Stimulated activated CD8-positive, alpha-beta memory T cell treated with anti-CD3 and anti-CD28 coated beads, Interleukin-4, amount 100 ng/mL, for 48 hours (primary cell): Measurements from ENCODE around the gene HMCN1.

Source experiments
- DNase-seq: peaks from one replicate; pipeline ENCODE4 v3.0.0-alpha.2; 2020

Gene HMCN1

DNA sequence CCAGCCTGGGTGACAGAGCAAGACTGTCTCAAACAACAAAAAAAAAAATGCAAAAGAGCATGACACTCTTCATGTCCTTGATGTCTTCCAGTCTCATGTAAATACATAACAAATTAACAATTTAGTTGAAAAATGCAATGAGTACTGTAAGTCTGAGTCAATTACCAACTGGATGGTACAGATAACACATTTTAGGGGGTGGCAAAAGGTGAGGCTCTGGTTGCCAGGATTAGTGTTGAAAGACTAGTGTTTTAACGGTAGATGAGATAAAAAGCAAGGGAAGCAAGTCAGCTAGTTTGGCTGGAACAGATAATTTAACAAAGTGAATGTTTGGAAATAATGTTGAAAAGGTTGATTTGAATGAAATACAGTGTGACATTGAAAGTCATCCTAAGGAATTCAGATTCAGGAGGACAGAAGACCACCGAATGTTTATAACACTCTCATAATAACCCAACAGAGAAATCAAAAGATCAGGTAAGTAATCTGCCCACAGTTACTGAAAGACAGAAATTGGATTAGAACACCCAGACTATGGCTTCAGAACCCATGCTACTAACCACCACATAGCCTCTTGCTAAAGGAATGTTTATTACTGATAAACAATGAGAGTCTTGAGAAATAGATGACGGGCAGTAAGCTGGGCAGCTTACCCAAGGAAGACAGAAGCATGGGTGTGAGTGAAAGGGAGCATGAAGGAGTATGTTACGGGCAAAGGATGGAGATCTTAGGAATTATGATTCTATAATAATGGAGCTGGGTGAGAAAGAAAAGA is 312.4 kb downstream of the HMCN1 start:
- no peak for DNase-seq

- no peak for DNase-seq
Measured at GRCh38 chr1:186050360-186050759, 316.2 kb downstream of the HMCN1 start.

DNA sequence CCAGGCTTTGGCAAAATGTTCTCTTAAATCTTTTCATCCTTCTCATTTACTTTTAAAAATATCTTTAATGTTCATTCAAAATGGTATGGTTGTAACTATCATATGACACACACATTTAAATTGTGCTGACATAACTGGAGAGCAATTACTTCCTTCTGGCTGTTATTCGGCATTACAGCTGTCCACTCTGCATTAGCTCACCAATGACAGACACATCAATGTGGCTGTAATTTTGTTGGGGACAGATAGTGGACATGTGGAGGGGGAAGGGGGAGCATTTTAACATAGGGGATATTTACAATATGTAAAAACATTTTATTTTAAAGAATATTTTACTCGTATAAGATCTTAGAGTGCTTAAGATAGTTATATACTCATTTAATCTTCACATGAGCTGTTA is 319.8 kb downstream of the HMCN1 start:
- no peak for DNase-seq

DNA sequence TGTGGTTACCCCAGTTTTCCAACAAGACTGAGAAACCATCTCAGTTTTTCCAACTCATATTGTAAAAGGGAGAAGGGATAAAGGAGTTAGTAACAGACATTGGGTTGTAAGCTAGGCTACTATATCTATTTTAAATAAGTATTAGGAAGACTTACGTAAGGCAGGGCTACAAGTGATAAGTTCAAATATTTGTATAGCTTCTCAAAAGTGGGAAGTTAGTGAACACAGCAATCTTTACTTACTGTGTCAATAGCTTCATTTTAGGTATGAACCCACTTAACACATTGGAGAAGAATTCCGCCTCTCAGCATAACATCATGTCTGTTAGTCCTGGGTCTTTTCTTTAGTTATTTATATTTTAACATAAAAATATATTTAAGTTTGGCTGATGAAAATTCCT is 320.7 kb downstream of the HMCN1 start:
- DNase-seq = no peak

DNA sequence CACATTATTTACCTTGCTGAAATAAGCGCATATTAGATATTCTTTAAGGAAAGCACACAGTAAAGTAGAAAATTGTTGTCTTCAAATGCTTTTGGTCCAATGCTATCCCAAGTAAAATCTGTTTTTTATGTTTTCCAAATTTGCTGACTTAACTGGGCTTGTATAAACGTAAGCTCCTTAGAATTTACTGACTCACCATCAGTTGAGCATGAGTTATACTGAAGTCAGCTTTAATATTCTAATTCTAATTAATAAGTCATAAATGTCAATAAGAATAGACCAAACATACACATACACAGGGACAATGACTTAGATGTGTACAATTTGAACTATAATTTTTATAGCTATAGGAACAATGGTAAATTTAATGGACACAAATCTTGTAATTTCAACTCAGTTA is 321.7 kb downstream of the HMCN1 start:
- DNase-seq = no peak

GRCh38 chr1:186057086-186057485 is 322.9 kb downstream of the HMCN1 start:
- no peak for DNase-seq

DNA sequence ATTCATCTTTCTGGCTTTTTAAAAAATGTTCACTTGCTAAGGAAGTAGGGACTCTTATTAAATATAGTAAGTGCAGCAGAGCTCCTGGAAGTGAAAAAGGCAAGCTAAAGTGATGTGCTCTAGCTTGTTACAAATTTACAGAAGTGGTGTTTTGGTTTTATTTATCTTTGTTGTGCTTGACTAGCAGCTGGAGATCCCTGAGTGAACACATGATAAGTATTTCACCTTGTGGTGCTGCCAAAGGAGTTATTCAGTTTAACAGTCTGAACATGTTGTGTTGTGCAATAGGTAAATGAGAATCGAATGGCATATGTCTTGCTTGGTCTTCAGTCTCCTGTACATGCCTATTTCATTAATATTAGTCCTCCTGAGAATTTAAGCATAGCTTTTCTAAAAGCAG is 325.1 kb downstream of the HMCN1 start:
- DNase-seq = no peak

DNA sequence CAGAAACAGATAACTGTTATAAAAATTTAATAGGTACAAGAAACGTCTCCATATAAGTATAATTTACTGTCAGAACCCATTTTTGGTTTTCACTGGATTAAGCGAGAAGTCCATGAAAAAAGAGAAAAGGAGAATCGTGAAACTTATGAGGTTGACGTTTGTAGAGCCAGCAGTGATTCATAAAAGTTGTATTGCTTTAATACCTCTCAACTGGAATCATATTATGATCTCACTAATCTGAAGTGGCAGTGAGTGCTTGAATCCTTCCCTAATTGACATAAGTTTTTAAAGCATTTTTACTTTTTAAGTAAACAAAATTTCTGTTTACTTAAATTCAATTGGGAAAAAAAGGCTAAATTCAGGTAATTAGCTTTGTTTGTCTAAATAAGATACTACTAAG is 325.6 kb downstream of the HMCN1 start:
- DNase-seq = no peak

DNA sequence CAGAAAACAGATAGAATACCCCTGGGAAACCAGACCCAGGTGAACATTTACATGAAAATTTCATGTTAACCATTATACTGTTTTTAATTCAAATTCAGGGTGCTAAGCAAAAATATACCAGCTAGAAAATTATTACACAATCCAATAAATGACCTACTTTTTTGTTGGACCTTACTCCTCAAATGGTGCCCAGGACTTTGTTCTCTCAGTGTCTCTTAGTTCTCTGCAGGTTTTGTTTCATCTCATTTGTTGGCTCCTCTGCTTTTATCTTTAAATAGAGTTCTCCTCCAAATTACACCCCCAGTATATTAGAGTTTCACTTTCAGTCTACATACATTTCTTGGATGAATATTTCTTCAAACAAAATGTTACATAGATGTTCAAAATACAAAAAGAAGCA is 326.0 kb downstream of the HMCN1 start:
- no peak for DNase-seq

GRCh38 chr1:186063091-186063657 is 329.0 kb downstream of the HMCN1 start:
- DNase-seq = no peak

- DNase-seq = no peak
Measured at GRCh38 chr1:186066411-186066810, 332.2 kb downstream of the HMCN1 start.

DNA sequence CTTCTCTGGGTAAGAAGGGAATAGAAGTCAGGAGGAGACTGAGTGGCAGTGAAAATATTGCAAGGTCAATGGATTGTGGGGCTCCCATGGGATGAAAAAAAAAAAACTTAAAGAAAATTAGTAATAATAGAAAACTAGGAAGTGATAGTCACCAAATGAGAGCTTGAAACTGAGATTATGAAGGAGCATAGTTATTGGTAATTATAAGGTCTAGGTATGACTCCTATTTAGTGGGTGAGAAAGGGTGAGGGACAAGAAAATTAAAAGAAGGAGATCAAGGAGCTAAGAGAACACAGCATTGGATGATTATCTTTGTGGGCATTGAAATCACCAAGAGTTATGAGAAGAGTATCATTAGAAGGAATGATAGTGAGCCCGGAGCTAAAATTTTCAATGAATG is 339.5 kb downstream of the HMCN1 start:
- no peak for DNase-seq

DNA sequence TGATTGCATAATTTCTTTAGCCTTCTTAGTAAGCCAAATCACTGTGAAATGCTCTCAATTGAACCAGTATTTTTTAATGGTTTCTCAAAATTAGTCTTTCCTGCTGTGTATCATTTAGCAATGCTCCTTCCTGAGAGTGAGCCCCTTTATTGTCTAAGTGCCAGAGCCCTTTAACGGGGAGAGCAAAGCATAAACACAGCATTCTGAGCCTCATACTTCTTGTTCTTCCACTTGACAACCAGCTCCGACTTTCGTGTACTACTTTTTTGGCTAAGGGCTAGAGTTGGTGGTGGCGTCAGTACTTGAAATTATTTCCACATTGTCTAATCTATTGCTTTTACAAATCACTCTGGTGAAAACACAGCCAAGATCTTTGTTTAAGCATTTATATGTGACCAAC is 341.8 kb downstream of the HMCN1 start:
- DNase-seq = no peak

DNA sequence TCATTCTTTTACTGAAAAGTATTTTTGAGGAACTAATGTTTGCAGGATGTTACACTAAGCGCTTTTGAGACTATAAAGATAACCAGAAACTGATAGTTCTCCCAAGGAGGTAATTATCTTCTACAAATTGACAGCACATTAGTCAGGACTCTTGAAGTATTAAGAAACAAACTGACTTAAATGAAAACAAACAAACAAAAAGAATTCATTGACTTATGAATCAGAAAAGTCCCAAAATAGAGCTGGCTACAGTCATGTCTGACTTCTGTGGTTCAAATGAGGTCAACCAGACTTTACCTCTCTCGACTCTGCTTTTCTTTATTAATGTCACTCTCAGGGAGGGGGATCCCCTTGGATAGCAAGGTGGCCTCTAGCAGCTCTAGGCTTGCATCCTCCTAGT is 344.1 kb downstream of the HMCN1 start:
- no peak for DNase-seq

DNA sequence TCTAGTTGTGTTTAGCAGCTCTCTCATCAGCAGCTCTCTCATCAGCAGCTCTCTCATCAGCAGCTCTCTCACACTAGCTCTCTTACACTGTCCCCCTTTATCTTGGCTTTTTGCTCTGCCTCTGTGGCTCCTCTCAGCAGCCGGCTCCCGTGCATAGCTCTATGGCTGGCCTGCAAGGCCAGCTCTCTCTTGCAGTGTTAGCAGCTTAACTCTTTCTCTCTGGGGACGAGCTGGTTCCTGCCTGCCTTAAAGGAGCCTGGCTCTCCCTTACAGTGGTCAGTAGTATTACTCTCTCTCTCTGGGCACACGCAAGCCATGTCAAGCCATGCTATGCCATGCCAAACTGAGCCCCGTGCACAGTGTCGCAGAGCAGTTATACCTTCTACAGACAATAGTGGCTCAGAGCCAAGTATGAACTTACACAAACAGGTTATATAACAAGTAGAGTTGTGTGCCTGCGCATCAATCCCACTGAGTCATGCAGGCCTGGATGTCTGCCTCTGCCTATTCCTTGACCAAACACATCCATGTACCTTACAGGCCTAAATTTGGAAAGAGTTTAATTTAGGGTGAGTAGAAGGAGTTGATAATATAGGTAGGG is 345.0 kb downstream of the HMCN1 start:
- DNase-seq = no peak

GRCh38 chr1:186082235-186082937 is 348.2 kb downstream of the HMCN1 start:
- no peak for DNase-seq

- no peak for DNase-seq
Measured at GRCh38 chr1:186086583-186086982, 352.4 kb downstream of the HMCN1 start.

DNA sequence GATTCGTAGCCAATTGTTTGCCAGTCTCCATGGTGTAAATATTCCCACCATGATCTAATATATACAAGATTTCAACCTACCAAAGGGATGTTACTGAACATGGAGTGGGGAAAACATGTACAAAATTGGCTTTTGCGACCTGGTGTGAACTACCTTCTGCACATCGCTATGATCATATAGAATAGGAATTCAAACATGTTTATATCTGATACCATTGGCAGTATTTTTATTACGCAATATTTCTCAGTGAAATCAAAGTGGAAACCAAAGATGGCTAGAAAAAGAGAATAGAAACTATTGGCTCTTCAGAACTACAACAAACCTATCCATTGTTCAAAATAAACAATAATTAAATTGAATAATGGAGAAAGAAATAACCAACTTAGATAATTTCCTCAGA is 355.7 kb downstream of the HMCN1 start:
- DNase-seq = no peak

DNA sequence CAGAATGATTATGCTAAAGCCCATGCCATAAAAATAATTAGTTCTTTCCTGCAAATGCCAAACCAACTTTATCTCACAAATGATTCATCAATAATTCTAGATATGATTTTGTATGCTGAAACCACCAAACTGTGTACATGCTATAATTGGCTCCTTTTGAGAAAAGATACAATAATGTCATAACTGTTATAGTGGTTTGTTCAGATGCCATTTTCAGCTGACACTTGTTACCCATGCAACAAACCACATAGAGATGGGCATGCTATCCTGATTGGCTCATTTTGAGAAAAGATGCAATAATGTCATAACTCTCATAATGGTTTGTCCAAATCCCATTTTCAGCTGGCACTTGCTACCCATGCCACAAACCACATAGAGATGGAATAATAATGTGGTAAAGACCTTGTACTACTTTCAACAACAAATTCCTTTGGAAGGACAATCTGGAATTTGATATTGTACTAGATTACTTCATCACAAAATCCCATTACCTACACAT is 357.1 kb downstream of the HMCN1 start:
- DNase-seq = no peak

DNA sequence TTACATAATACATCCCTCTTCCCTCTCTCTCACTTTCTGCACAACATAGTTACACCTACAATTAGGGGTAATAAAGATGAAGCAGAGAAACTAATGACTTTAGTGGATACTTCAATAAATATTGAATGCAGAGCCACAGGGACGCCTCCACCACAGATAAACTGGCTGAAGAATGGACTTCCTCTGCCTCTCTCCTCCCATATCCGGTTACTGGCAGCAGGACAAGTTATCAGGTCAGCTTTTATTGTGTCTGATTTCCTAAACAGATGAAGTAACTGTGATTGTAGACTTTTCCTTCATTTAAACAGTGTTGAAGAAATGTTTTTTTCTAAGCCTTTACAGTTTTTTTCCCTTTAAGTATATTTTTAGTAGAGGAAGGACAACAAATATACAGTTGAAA is 359.2 kb downstream of the HMCN1 start:
- DNase-seq = no peak

DNA sequence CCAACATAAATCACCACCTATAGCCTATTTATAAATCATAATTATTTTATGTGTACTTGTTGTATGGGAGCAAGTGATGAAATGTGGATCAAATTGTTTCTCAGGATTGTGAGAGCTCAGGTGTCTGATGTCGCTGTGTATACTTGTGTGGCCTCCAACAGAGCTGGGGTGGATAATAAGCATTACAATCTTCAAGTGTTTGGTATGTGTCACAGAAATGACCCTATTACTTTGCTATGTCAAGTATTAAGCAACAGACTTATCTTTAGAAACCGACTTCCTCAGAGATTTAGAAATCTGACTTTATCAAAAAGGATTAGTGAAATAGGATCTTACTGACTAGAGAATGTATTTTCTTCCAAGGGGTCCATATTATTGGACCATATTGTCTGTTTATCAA is 360.0 kb downstream of the HMCN1 start:
- no peak for DNase-seq

GRCh38 chr1:186099336-186100104 is 365.3 kb downstream of the HMCN1 start:
- DNase-seq = no peak

GRCh38 chr1:186102107-186102506 is 367.9 kb downstream of the HMCN1 start:
- DNase-seq = no peak
